Activated CD8-positive, alpha-beta T cell treated with anti-CD3 and anti-CD28 coated beads for 36 hours (primary cell): Measurements from ENCODE around the gene ASXL2. TPM values are rescaled to one million over a fixed set of nuclear protein-coding genes. Genes with fewer than 3 reads are reported as not detected.
A peak's percentile ranks its signal among the peaks of the same experiment; 100 is the strongest.

Experiments
- ATAC-seq: fragments of 200-7000 bp; cut with Tn5 transposase; one replicate; pipeline ENCODE4 v1.10.0; 2021; ENCODE audit warnings: mild to moderate bottlenecking, moderate library complexity
- CTCF ChIA-PET: fragments of 350-600 bp; sonication (Branson Sonifier 250); formaldehyde crosslinking; loops from one replicate; lab custom pipeline; 2021; ENCODE audit warnings: antibody characterized with exemption; lab: Charles Lee
- POLR2A ChIA-PET: fragments of 350-600 bp; sonication (Branson Sonifier 250); formaldehyde crosslinking; loops from one replicate; lab custom pipeline; 2021; ENCODE audit warnings: antibody characterized with exemption; lab: Charles Lee
- DNase-seq: peaks from one replicate; pipeline ENCODE4 v3.0.0-alpha.2; 2020
- H3K27ac Mint-ChIP-seq: one replicate; pipeline ENCODE4 v1.8.0; 2021; ENCODE audit warnings: mild to moderate bottlenecking, mixed read lengths
- H3K27me3 Mint-ChIP-seq: one replicate; pipeline ENCODE4 v1.8.0; 2021; ENCODE audit warnings: mixed read lengths
- H3K36me3 Mint-ChIP-seq: one replicate; pipeline ENCODE4 v1.8.0; 2021; ENCODE audit warnings: low read depth, mixed read lengths
- H3K4me1 Mint-ChIP-seq: one replicate; pipeline ENCODE4 v1.8.0; 2021; ENCODE audit warnings: low read depth, mixed read lengths
- H3K4me3 Mint-ChIP-seq: one replicate; pipeline ENCODE4 v1.8.0; 2021; ENCODE audit warnings: mild to moderate bottlenecking, moderate library complexity, mixed read lengths
- H3K9me3 Mint-ChIP-seq: one replicate; pipeline ENCODE4 v1.8.0; 2021; ENCODE audit warnings: mixed read lengths
- intact Hi-C: fragments of 100-400 bp; cut with micrococcal nuclease; formaldehyde crosslinking; loops from one replicate; pipeline ENCODE4 v1.10.0; 2022
- total RNA-seq, 2 experiments: library from RNA; stranded (reverse); gene quantifications; one replicate each; pipeline ENCODE4 v1.2.3, GENCODE V29; 2021
- TF ChIP-seq, protein P1 (sequence below): fragments of 200-600 bp; IDR thresholded peaks from one replicate; pipeline ENCODE4 v1.8.0; 2022; ENCODE audit warnings: antibody characterized with exemption, mild to moderate bottlenecking

Gene ASXL2
- total RNA-seq, 2 experiments from 2014 or later = 42.5 to 42.8 TPM

DNA sequence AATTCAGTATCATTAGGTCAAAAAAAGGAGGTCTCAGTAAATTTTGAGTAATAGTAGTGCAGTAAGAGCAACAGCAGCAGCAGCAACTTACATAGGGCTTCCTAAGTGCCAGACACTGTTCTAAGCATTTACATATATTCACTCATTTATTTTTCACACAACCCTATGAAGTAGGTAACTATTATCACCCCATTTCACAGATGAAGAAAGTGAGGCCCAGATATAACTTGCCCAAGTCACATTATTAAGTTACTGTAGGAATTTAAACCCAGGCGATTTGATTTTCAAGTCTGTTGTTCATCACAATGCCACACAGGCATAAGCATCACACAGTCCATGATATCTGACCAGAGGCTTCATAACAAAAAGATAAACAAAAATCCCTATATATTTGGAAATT lies 114.7 kb downstream of the ASXL2 start:
- Mint-ChIP-seq H3K9me3 (no peaks in the 10 kb centered on the region), H3K4me1 (peaks cover 21% of the 10 kb centered on the region), H3K27me3 (no peaks in the 10 kb centered on the region), H3K36me3 (peaks cover 44% of the 10 kb centered on the region), H3K27ac (peak overlapping the region; percentile 36), H3K4me3 (no peak overlapping the region)
- intact Hi-C loops = no loop called here
- ATAC-seq (no peak), DNase-seq (no peak)
- POLR2A ChIA-PET = interaction anchor here (0.9 to 1.4 kb wide), 3 partner anchors 13 to 143 kb away, joined by 3 to 4 read pairs (median 4); no protein-coding TSS in a partner anchor
- TF ChIP-seq, protein P1, sequence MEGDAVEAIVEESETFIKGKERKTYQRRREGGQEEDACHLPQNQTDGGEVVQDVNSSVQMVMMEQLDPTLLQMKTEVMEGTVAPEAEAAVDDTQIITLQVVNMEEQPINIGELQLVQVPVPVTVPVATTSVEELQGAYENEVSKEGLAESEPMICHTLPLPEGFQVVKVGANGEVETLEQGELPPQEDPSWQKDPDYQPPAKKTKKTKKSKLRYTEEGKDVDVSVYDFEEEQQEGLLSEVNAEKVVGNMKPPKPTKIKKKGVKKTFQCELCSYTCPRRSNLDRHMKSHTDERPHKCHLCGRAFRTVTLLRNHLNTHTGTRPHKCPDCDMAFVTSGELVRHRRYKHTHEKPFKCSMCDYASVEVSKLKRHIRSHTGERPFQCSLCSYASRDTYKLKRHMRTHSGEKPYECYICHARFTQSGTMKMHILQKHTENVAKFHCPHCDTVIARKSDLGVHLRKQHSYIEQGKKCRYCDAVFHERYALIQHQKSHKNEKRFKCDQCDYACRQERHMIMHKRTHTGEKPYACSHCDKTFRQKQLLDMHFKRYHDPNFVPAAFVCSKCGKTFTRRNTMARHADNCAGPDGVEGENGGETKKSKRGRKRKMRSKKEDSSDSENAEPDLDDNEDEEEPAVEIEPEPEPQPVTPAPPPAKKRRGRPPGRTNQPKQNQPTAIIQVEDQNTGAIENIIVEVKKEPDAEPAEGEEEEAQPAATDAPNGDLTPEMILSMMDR = no peak
- CTCF ChIA-PET = no interaction called here

DNA sequence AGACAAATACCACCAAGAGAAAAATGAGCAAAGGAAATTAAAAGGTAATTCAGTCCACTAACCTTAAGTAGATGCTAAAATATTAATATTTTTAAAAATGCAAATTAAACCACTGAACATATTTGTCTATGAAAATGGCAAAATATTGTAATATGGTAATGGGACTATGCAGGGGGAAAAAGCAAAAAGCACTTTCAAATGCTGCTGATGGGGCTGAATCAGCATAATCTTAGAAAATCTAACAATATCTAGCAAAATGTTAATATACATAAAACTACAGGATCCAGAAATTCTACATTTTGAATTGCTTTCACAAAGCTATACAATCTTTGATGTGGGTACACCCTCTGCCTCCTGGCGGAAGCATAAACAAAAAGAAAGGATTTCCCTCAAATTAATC lies 118.0 kb downstream of the ASXL2 start:
- no peak overlapping the region for H3K27ac Mint-ChIP-seq
- DNase-seq = no peak
- POLR2A ChIA-PET = no interaction called here
- H3K36me3 Mint-ChIP-seq = peaks cover 38% of the 10 kb centered on the region
- CTCF ChIA-PET = interaction anchor here (1.5 kb wide), 1 partner anchor 153 kb away, joined by 3 read pairs; no protein-coding TSS in a partner anchor
- H3K27me3 Mint-ChIP-seq = no peaks in the 10 kb centered on the region
- TF ChIP-seq, protein P1 = no peak
- H3K4me1 Mint-ChIP-seq = peaks cover 9% of the 10 kb centered on the region
- no peak for ATAC-seq
- intact Hi-C loops = no loop called here
- no peak overlapping the region for H3K4me3 Mint-ChIP-seq
- H3K9me3 Mint-ChIP-seq = no peaks in the 10 kb centered on the region

DNA sequence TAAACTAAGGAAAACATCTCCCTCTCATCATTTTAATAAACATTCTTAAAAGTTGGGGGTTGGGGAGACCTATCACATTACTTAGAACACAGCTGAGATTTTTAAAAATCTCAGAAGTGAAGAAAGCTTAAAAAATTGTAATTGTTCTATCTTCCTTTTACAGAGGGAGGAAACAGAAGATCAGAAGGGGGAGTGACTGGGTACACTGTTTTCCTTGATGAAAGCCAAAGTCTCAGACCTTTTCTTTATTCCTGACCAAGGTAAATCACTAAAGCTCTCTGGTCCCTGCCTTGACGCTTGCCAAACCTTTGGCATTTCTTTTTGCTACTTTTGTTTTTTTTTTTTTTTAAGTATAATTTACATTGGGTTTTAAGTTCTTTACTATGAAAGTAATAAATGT lies 119.9 kb downstream of the ASXL2 start:
- H3K27me3 Mint-ChIP-seq = no peaks in the 10 kb centered on the region
- H3K36me3 Mint-ChIP-seq = peaks cover 46% of the 10 kb centered on the region
- ATAC-seq (no peak), DNase-seq (no peak)
- no peak overlapping the region for H3K27ac Mint-ChIP-seq
- TF ChIP-seq, protein P1 = no peak
- CTCF ChIA-PET = interaction anchor here (0.7 to 1.0 kb wide), 2 partner anchors 8 to 349 kb away, joined by 3 to 4 read pairs; no protein-coding TSS in a partner anchor
- no peaks in the 10 kb centered on the region for H3K9me3 Mint-ChIP-seq
- peaks cover 19% of the 10 kb centered on the region for H3K4me1 Mint-ChIP-seq
- H3K4me3 Mint-ChIP-seq = no peak overlapping the region
- intact Hi-C loops = no loop called here
- POLR2A ChIA-PET = interaction anchor here (0.6 kb wide), 1 partner anchor 15 kb away, joined by 3 read pairs; no protein-coding TSS in a partner anchor

DNA sequence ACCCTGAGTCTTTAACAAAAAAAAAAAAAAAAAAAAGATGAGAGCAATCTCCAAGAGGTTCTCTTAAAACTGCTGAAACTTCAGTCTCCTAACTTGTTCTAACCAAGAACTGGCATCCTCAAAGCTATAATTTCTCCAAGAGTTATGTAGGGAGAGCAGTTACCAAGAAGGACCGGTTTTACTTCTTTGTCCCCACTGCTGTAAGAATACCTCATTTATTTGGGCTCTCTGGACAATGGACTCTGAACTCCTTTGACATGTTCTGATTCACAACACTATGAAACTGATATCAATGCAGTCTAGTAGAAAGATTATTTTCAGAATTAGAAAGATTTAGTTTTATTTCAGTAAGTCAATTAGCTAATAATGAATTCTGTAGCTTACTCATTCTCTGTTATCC lies 120.4 kb downstream of the ASXL2 start:
- Mint-ChIP-seq H3K9me3 (no peaks in the 10 kb centered on the region), H3K4me1 (peaks cover 22% of the 10 kb centered on the region), H3K4me3 (no peak overlapping the region), H3K36me3 (peaks cover 47% of the 10 kb centered on the region), H3K27ac (no peak overlapping the region), H3K27me3 (no peaks in the 10 kb centered on the region)
- TF ChIP-seq, protein P1 = no peak
- ChIA-PET POLR2A (interaction anchor here (0.6 kb wide), 1 partner anchor 16 kb away, joined by 3 read pairs; no protein-coding TSS in a partner anchor), CTCF (interaction anchor here (0.7 to 1.0 kb wide), 2 partner anchors 9 to 349 kb away, joined by 3 to 4 read pairs; no protein-coding TSS in a partner anchor)
- DNase-seq (no peak), ATAC-seq (no peak)
- intact Hi-C loops = no loop called here

DNA sequence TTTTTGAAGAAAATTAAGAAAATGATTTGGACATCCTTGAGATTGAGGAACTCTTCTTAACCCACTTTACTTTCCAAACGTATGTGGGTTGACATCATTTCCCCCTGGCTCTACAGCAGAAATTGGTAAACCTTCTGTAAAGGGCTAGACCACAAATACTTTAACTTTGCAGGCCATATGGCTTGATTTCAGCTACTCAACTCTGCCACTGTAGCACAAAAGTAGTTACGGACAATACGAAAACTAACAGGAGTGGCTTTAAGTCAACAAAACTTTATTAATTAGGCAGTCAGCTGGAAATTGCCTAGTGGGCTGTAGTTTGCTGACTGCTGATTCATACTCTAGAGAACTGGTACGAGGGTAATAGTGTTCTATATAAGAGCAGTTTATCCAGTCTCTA lies 121.8 kb downstream of the ASXL2 start:
- peaks cover 52% of the 10 kb centered on the region for H3K36me3 Mint-ChIP-seq
- CTCF ChIA-PET = no interaction called here
- H3K4me1 Mint-ChIP-seq = peaks cover 21% of the 10 kb centered on the region
- ATAC-seq = no peak
- H3K27me3 Mint-ChIP-seq = no peaks in the 10 kb centered on the region
- H3K4me3 Mint-ChIP-seq = no peak overlapping the region
- no peaks in the 10 kb centered on the region for H3K9me3 Mint-ChIP-seq
- DNase-seq = no peak
- H3K27ac Mint-ChIP-seq = no peak overlapping the region
- TF ChIP-seq, protein P1 = no peak
- intact Hi-C loops = no loop called here
- POLR2A ChIA-PET = interaction anchor here (0.7 kb wide), 1 partner anchor 21 kb away, joined by 3 read pairs; no protein-coding TSS in a partner anchor
